GM23248 (cell line): ENCODE data around the gene MAML2. TPM values are rescaled to one million over a fixed set of nuclear protein-coding genes. Genes with fewer than 3 reads are reported as not detected.

ENCODE experiments used
- DNase-seq: peaks from one replicate; pipeline ENCODE4 v3.0.0-alpha.2; 2015
- H2AFZ ChIP-seq: fragments of 200-600 bp; sonication (generic); 2 replicates; pipeline ENCODE4 v1.6.1; 2016; ENCODE audit warnings: antibody characterized with exemption
- H3F3A ChIP-seq: fragments of 200-600 bp; sonication (generic); 2 replicates; pipeline ENCODE4 v1.6.1; 2016; ENCODE audit warnings: mild to moderate bottlenecking, antibody characterized with exemption, mixed run types; ENCODE audit not compliant: insufficient read depth
- H3K27ac ChIP-seq: fragments of 200-600 bp; sonication (generic); 2 replicates; pipeline ENCODE4 v1.5.1; 2016; ENCODE audit warnings: mild to moderate bottlenecking
- H3K27me3 ChIP-seq: fragments of 200-600 bp; sonication (generic); replicated peaks from 2 replicates; pipeline ENCODE4 v1.6.1; 2016; ENCODE audit warnings: mild to moderate bottlenecking; ENCODE audit not compliant: insufficient read depth
- H3K36me3 ChIP-seq: fragments of 200-600 bp; sonication (generic); 2 replicates; pipeline ENCODE4 v1.6.1; 2016; ENCODE audit warnings: low read depth, mild to moderate bottlenecking
- H3K4me1 ChIP-seq: fragments of 200-600 bp; sonication (generic); 2 replicates; pipeline ENCODE4 v1.6.1; 2016; ENCODE audit warnings: mild to moderate bottlenecking; ENCODE audit not compliant: insufficient read depth
- H3K4me2 ChIP-seq: fragments of 200-600 bp; sonication (generic); one replicate; pipeline ENCODE4 v1.6.1; 2016; ENCODE audit warnings: mild to moderate bottlenecking; ENCODE audit not compliant: unreplicated experiment
- H3K4me3 ChIP-seq: fragments of 200-600 bp; sonication (generic); 2 replicates; pipeline ENCODE4 v1.5.1; 2016; ENCODE audit warnings: mild to moderate bottlenecking
- H3K79me2 ChIP-seq: fragments of 200-600 bp; sonication (generic); 2 replicates; pipeline ENCODE4 v1.6.1; 2016; ENCODE audit warnings: mild to moderate bottlenecking; ENCODE audit not compliant: insufficient read depth
- H3K9ac ChIP-seq: fragments of 200-600 bp; sonication (generic); 2 replicates; pipeline ENCODE4 v1.6.1; 2016; ENCODE audit warnings: mild to moderate bottlenecking
- H3K9me2 ChIP-seq: fragments of 200-600 bp; sonication (generic); 2 replicates; pipeline ENCODE4 v1.6.1; 2016; ENCODE audit warnings: mixed run types, mild to moderate bottlenecking, moderate library complexity; ENCODE audit not compliant: insufficient read depth
- H3K9me3 ChIP-seq: fragments of 200-600 bp; sonication (generic); one replicate; pipeline ENCODE4 v1.6.1; 2017; ENCODE audit warnings: low read depth
- H4K20me1 ChIP-seq: fragments of 200-600 bp; sonication (generic); 2 replicates; pipeline ENCODE4 v1.6.0; 2016; ENCODE audit not compliant: insufficient read depth
- EZH2 ChIP-seq: fragments of 200-600 bp; sonication (generic); IDR thresholded peaks from 2 replicates; pipeline ENCODE4 v1.6.1; 2018; ENCODE audit warnings: antibody characterized with exemption, mild to moderate bottlenecking; ENCODE audit not compliant: insufficient read depth, poor library complexity, severe bottlenecking
- EZH2phosphoT487 ChIP-seq: fragments of 200-600 bp; sonication (generic); IDR thresholded peaks from 2 replicates; pipeline ENCODE4 v1.6.1; 2018; ENCODE audit warnings: antibody characterized with exemption, moderate library complexity, mild to moderate bottlenecking, low read depth; ENCODE audit not compliant: insufficient read depth
- WGBS, 2 experiments: methylation state at CpG; one replicate each; pipeline ENCODE4 v1.1.6; 2015 to 2017; ENCODE audit warnings: low lambda C conversion rate in 2 of 2, low coverage in 1 of 2; ENCODE audit errors: missing lambda C conversion rate in 2 of 2; 5-methylcytosine and 5-hydroxymethylcytosine counted together
- in situ Hi-C: fragments of 300-500 bp; cut with MboI; formaldehyde crosslinking; loops from 2 replicates; pipeline ENCODE4 v1.15.0; 2020
- polyA plus RNA-seq: library from polyadenylated mRNA; unstranded; fragments of >200 nt; fragmentation: Nextera tagmentation; extraction: Ambion mirVana; gene quantifications from 2 replicates; pipeline ENCODE4 v1.2.1, GENCODE V29; 2016
- total RNA-seq: library from RNA; depleted of rRNA; stranded (reverse); fragments of >200 nt; shearing (Covaris generic); gene quantifications from 2 replicates; pipeline ENCODE4 v1.2.3, GENCODE V29; 2014

The MAML2 gene
- total and polyA plus RNA-seq, 2 experiments from 2014 or later, result 7.4 to 23.7 TPM

GRCh38 chr11:96313163-96313562 lies 29.8 kb downstream of the MAML2 start:
- H3K27ac ChIP-seq, result peak overlapping the region; percentile 99; the same call in 1 of the 2 replicates
- no peaks in the 10 kb centered on the region for H3K36me3 ChIP-seq
- in situ Hi-C loops, result no loop called here
- H3K9ac ChIP-seq, result no peak overlapping the region
- no peak overlapping the region for H3K4me2 ChIP-seq
- H3K4me3 ChIP-seq, result no peak overlapping the region
- no peak overlapping the region for H2AFZ ChIP-seq
- H4K20me1 ChIP-seq, result no peaks in the 10 kb centered on the region
- peaks cover 93% of the 10 kb centered on the region for H3K79me2 ChIP-seq
- WGBS, 2 experiments, result 91 to 97% methylated on average over 6 of the region's 6 CpGs
- H3K9me2 ChIP-seq, result no peaks in the 10 kb centered on the region
- no peaks in the 10 kb centered on the region for H3K9me3 ChIP-seq
- peaks cover 80% of the 10 kb centered on the region for H3F3A ChIP-seq
- TF ChIP-seq EZH2phosphoT487, result no peak
- no peak for TF ChIP-seq EZH2
- no peaks in the 10 kb centered on the region for H3K27me3 ChIP-seq
- peaks cover 98% of the 10 kb centered on the region for H3K4me1 ChIP-seq
- no peak for DNase-seq

- H3K27ac ChIP-seq, result peak overlapping the region; percentile 99
- H3K9me3 ChIP-seq, result no peaks in the 10 kb centered on the region
- WGBS, 2 experiments, result 39 to 47% methylated on average over 2 of the region's 2 CpGs
- H4K20me1 ChIP-seq, result no peaks in the 10 kb centered on the region
- H3K36me3 ChIP-seq, result no peaks in the 10 kb centered on the region
- in situ Hi-C loops, result no loop called here
- TF ChIP-seq EZH2 (no peak), EZH2phosphoT487 (no peak)
- peak overlapping the region; percentile 23 for H3K4me3 ChIP-seq
- no peaks in the 10 kb centered on the region for H3K9me2 ChIP-seq
- peak; percentile 87 for DNase-seq
- H3K4me2 ChIP-seq, result peak overlapping the region; percentile 96
- H2AFZ ChIP-seq, result no peak overlapping the region
- no peak overlapping the region for H3K9ac ChIP-seq
- H3K27me3 ChIP-seq, result no peaks in the 10 kb centered on the region
- H3K79me2 ChIP-seq, result peaks cover 77% of the 10 kb centered on the region
- H3F3A ChIP-seq, result peaks cover 87% of the 10 kb centered on the region
- peaks cover 96% of the 10 kb centered on the region for H3K4me1 ChIP-seq
These were observed 31.9 kb downstream of the MAML2 start for GRCh38 chr11:96311120-96311568.

- Histone ChIP-seq H3K9ac (no peak overlapping the region), H3K9me2 (no peaks in the 10 kb centered on the region), H3K36me3 (no peaks in the 10 kb centered on the region), H3K4me1 (peaks cover 96% of the 10 kb centered on the region), H3F3A (peaks cover 93% of the 10 kb centered on the region), H3K27me3 (no peaks in the 10 kb centered on the region), H2AFZ (no peak overlapping the region), H3K4me2 (peak overlapping the region; percentile 96), H3K9me3 (no peaks in the 10 kb centered on the region), H4K20me1 (no peaks in the 10 kb centered on the region), H3K79me2 (peaks cover 77% of the 10 kb centered on the region), H3K4me3 (0 out of 2 replicates have a peak overlapping the region, but pooled peaks have one; percentile 23), H3K27ac (peak overlapping the region; percentile 99)
- in situ Hi-C loops, result no loop called here
- TF ChIP-seq EZH2phosphoT487 (no peak), EZH2 (no peak)
- 89 to 97% methylated on average over 1 of the region's 1 CpG for WGBS, 2 experiments
- DNase-seq, result no peak
These were observed 32.8 kb downstream of the MAML2 start for GRCh38 chr11:96310236-96310635.

- H2AFZ ChIP-seq, result no peak overlapping the region
- in situ Hi-C loops, result no loop called here
- no peaks in the 10 kb centered on the region for H3K36me3 ChIP-seq
- H3K9ac ChIP-seq, result peak overlapping the region; percentile 91; the same call in 1 of the 2 replicates
- H3F3A ChIP-seq, result peaks cover 94% of the 10 kb centered on the region
- H3K27me3 ChIP-seq, result no peaks in the 10 kb centered on the region
- H3K79me2 ChIP-seq, result peaks cover 77% of the 10 kb centered on the region
- DNase-seq, result no peak
- no peaks in the 10 kb centered on the region for H4K20me1 ChIP-seq
- WGBS, 2 experiments, result 86 to 87% methylated on average over 5 of the region's 5 CpGs
- TF ChIP-seq EZH2, result no peak
- no peak for TF ChIP-seq EZH2phosphoT487
- no peak overlapping the region for H3K4me3 ChIP-seq
- peaks cover 96% of the 10 kb centered on the region for H3K4me1 ChIP-seq
- no peaks in the 10 kb centered on the region for H3K9me2 ChIP-seq
- peak overlapping the region; percentile 96 for H3K4me2 ChIP-seq
- no peaks in the 10 kb centered on the region for H3K9me3 ChIP-seq
- peak overlapping the region; percentile 99 for H3K27ac ChIP-seq
These were observed 33.4 kb downstream of the MAML2 start for GRCh38 chr11:96309643-96310017.
